K562 (cell line): ENCODE measurements around the gene YLPM1. TPM values are rescaled to one million over a fixed set of nuclear protein-coding genes. Genes with fewer than 3 reads are reported as not detected.

Source experiments
- ATAC-seq: fragments of 200-7000 bp; cut with Tn5 transposase; 3 replicates; pipeline ENCODE4 v1.9.1; 2020; ENCODE audit warnings: moderate library complexity
- BruUV-seq: library from RNA; stranded (reverse); fragments of 400-500 nt; replicated peaks from 2 replicates; lab custom pipeline; 2021; lab: Mats Ljungman, UMichigan
- CTCF ChIA-PET: fragments of 300-600 bp; formaldehyde crosslinking; extraction: SDS; loops from one replicate; lab custom pipeline; 2021; ENCODE audit warnings: low intra/inter-chr PET ratio; lab: Yijun Ruan, JAX
- POLR2A ChIA-PET: fragments of 300-600, 350-650 bp; sonication (Branson Sonifier 250); formaldehyde crosslinking; extraction: SDS; loops from one replicate; lab custom pipeline; 2021; ENCODE audit warnings: antibody characterized with exemption, inconsistent platforms; lab: Yijun Ruan, JAX
- DNase-seq, 4 experiments: peaks; one replicate each; pipeline versions ENCODE4 v3.0.0 to v3.0.0-alpha.2; 2011 to 2018; ENCODE audit warnings: low spot score in 3 of 4, mixed read lengths in 3 of 4; ENCODE audit errors: extremely low read depth in 1 of 4
- FAIRE-seq: peaks from 2 replicates; lab custom pipeline; 2011; peaks lifted over from hg19 to GRCh38; lab: Jason Lieb, UNC
- H2AFZ ChIP-seq: 2 replicates; pipeline ENCODE4 v1.6.0; 2011; ENCODE audit warnings: low read depth, low read length, control low read depth, inconsistent platforms
- H3K27ac ChIP-seq: fragments of 200-600 bp; 3 replicates; pipeline ENCODE4 v1.8.0; 2011; ENCODE audit warnings: low read depth, mild to moderate bottlenecking, control low read depth, inconsistent platforms, low read length, moderate library complexity, mixed read lengths; ENCODE audit errors: extremely low read depth
- H3K27me3 ChIP-seq, 2 experiments: fragments of 300-600 bp in 1 of 2; 2 replicates in 1 of 2; 3 replicates in 1 of 2; pipeline versions ENCODE4 v1.6.0 to v1.8.0; 2011; ENCODE audit warnings: inconsistent platforms in 2 of 2, low read length in 2 of 2, mild to moderate bottlenecking in 1 of 2, mixed read lengths in 1 of 2, moderate library complexity in 1 of 2; ENCODE audit not compliant: control insufficient read depth in 2 of 2, insufficient read depth in 2 of 2
- H3K36me3 ChIP-seq: fragments of 300-600 bp; 3 replicates; pipeline ENCODE4 v1.8.0; 2011; ENCODE audit warnings: mild to moderate bottlenecking, low read length, inconsistent platforms; ENCODE audit not compliant: control insufficient read depth, insufficient read depth
- H3K4me1 ChIP-seq, 2 experiments: fragments of 200-600 bp in 1 of 2; replicated peaks in 1 of 2; 2 replicates in 1 of 2; 3 replicates in 1 of 2; pipeline versions ENCODE4 v1.5.1 to v1.8.0; 2011; ENCODE audit warnings: inconsistent platforms in 2 of 2, low read length in 2 of 2, mild to moderate bottlenecking in 1 of 2, mixed read lengths in 1 of 2, moderate library complexity in 1 of 2; ENCODE audit not compliant: control insufficient read depth in 2 of 2, insufficient read depth in 2 of 2
- H3K4me2 ChIP-seq: 2 replicates; pipeline ENCODE4 v1.6.1; 2011; ENCODE audit warnings: low read length, control low read depth, inconsistent platforms, mixed read lengths; ENCODE audit not compliant: insufficient read depth
- H3K4me3 ChIP-seq: fragments of 200-600 bp; sonication (generic), shearing (Covaris generic); 2 replicates; pipeline ENCODE4 v1.5.1; 2016; ENCODE audit warnings: control low read depth, inconsistent platforms
- H3K79me2 ChIP-seq: fragments of 200-600 bp; 3 replicates; pipeline ENCODE4 v1.8.0; 2011; ENCODE audit warnings: low read length, inconsistent platforms; ENCODE audit not compliant: control insufficient read depth, insufficient read depth
- H3K9ac ChIP-seq, 2 experiments: 2 replicates each; pipeline versions ENCODE4 v1.6.0 to v1.6.1; 2011; ENCODE audit warnings: low read depth in 2 of 2, low read length in 2 of 2, control low read depth in 1 of 2, inconsistent platforms in 1 of 2, mild to moderate bottlenecking in 1 of 2, mixed read lengths in 1 of 2; ENCODE audit not compliant: insufficient read depth in 1 of 2
- H3K9me1 ChIP-seq: one replicate; pipeline ENCODE4 v1.6.0; 2011; ENCODE audit warnings: inconsistent platforms, mild to moderate bottlenecking, low read length, moderate library complexity; ENCODE audit not compliant: control insufficient read depth, insufficient read depth
- H3K9me3 ChIP-seq: replicated peaks from 2 replicates; pipeline ENCODE4 v1.5.1; 2011; ENCODE audit warnings: low read depth, low read length, inconsistent platforms; ENCODE audit not compliant: control insufficient read depth, insufficient read depth
- H4K20me1 ChIP-seq: replicated peaks from 2 replicates; pipeline ENCODE4 v1.6.1; 2011; ENCODE audit warnings: low read length, inconsistent platforms, mixed read lengths; ENCODE audit not compliant: control insufficient read depth, insufficient read depth
- CEBPB ChIP-seq: fragments of 450-650 bp; IDR thresholded peaks from 2 replicates; pipeline ENCODE4 v1.6.1; 2016; ENCODE audit warnings: missing genetic modification characterization, missing compliant biosample characterization
- CEBPG ChIP-seq, 3 experiments: fragments of 200-800 bp in 1 of 3; sonication (Bioruptor generic) in 1 of 3; sonication (generic) in 1 of 3; formaldehyde crosslinking in 1 of 3; IDR thresholded peaks in 2 of 3; conservative IDR thresholded peaks in 1 of 3; 2 replicates each; pipeline versions ENCODE4 v1.6.1 to v1.8.0; 2016 to 2022; ENCODE audit warnings: missing compliant biosample characterization in 2 of 3, missing genetic modification characterization in 2 of 3, mild to moderate bottlenecking in 1 of 3, missing genetic modification reagents in 1 of 3
- SRSF7 ChIP-seq: fragments of 200-400 bp; formaldehyde crosslinking; optimal IDR thresholded peaks from 2 replicates; pipeline ENCODE3; 2017; ENCODE audit warnings: mild to moderate bottlenecking, low read depth, low read length
- ZBTB7A ChIP-seq: IDR thresholded peaks from 2 replicates; pipeline ENCODE4 v1.6.1; 2011; ENCODE audit warnings: low read depth, mild to moderate bottlenecking, low read length, moderate library complexity, borderline replicate concordance; ENCODE audit not compliant: control insufficient read depth
- ZNF184 ChIP-seq: sonication (generic); formaldehyde crosslinking; IDR thresholded peaks from 2 replicates; pipeline ENCODE4 v1.5.0; 2020; ENCODE audit warnings: missing genetic modification reagents
- ZNF212 ChIP-seq: fragments of 450-650 bp; formaldehyde crosslinking; IDR thresholded peaks from 2 replicates; pipeline ENCODE4 v1.4.0; 2020; ENCODE audit warnings: mild to moderate bottlenecking
- WGBS: fragments of 100-300 bp; shearing (Covaris generic); methylation state at CpG from one replicate; pipeline ENCODE4 v1.1.6; 2016; ENCODE audit warnings: low coverage, mixed read lengths; ENCODE audit not compliant: insufficient coverage; ENCODE audit errors: missing lambda C conversion rate; 5-methylcytosine and 5-hydroxymethylcytosine counted together
- in situ Hi-C: fragments of 300-500 bp; cut with MboI; formaldehyde crosslinking; loops from 4 replicates; pipeline ENCODE4 v1.15.0; 2018; ENCODE audit warnings: inconsistent platforms, mixed read lengths
- intact Hi-C: fragments of 100-400 bp; cut with micrococcal nuclease; formaldehyde crosslinking; loops from 2 replicates; pipeline ENCODE4 v1.14.2; 2022
- polyA plus RNA-seq, 8 experiments: library from polyadenylated mRNA; depleted of rRNA in 4 of 8; stranded (reverse) in 5 of 8; unstranded in 3 of 8; fragments of >200 nt; fragmentation: Nextera tagmentation in 2 of 8; fragmentation: Illumina TruSeq in 1 of 8; extraction: Ambion mirVana in 2 of 8; extraction: Trizol in 1 of 8; gene quantifications; 2 replicates each; pipeline versions ENCODE4 v1.2.1 to v1.2.3, GENCODE V29; 2011 to 2014; ENCODE audit warnings: inconsistent platforms in 1 of 8, missing spikeins in 1 of 8
- total RNA-seq, 7 experiments: library from RNA; depleted of rRNA in 6 of 7; stranded (reverse); fragments of >200 nt in 6 of 7; fragmentation: Illumina TruSeq in 2 of 7; extraction: Trizol in 2 of 7; gene quantifications; 2 replicates each; pipeline versions ENCODE4 v1.2.1 to v1.2.3, GENCODE V29; 2011 to 2021; ENCODE audit warnings: low replicate concordance in 1 of 7

YLPM1 gene
- total and polyA plus RNA-seq, 9 of the 15 experiments (the other 6 are each of a cell fraction or from before 2014, with no cell fraction given) = 7.2 to 32.7 (median 14.6) TPM

DNA sequence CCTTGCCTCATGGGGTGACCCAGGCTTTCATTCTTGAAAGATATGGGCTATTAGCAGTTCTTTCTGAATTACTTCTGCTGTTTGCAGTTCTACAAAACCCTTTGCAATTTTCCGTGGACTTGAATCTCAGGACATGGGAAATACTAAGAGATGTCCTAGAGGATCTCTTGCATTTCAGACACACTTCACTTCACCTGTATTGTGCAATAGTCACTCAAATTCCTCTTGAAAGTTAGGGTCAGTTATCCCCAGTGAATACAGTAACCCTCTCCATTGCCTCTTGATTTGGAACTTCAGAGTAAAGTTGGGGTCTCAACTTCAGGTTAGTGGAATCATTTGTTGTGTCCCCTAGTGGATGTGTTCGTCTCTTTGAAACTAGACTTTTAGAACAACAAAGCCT is 31.8 kb downstream of the YLPM1 start:
- TF ChIP-seq ZBTB7A = no peak
- TF ChIP-seq CEBPB (tag) = peak; percentile 61
- no peak for TF ChIP-seq SRSF7
- no peak for TF ChIP-seq ZNF212 (CRISPR knock-in tag)
- TF ChIP-seq CEBPG (CRISPR knock-in tag; IDR thresholded peaks at IDR 0.05) = no peak
- TF ChIP-seq CEBPG (tag; conservative IDR thresholded peaks at IDR 0.05 in 1 of 2, IDR thresholded peaks at IDR 0.05 in 1 of 2) = peak in 1 of 2 experiments; percentile 75; a peak in 2 of 4 replicates
- no peak for TF ChIP-seq ZNF184 (CRISPR knock-in tag)
- in situ Hi-C loops = loop anchor here (5.0 kb wide), 1 partner anchor 183 kb away; the partner anchor contains the start of gene LTBP2
- H3K27ac ChIP-seq = no peak overlapping the region
- ChIA-PET POLR2A (no interaction called here), CTCF (interaction anchor here (0.7 to 2.0 kb wide), 2 partner anchors 183 to 186 kb away, joined by 3 to 6 read pairs; partner anchors contain the start of gene LTBP2)
- WGBS = 91% methylated on average over 2 of the region's 2 CpGs
- intact Hi-C loops = no loop called here
- H2AFZ ChIP-seq = no peak overlapping the region
- H3K36me3 ChIP-seq = peaks cover 42% of the 10 kb centered on the region; the same call in 2 of the 3 replicates
- FAIRE-seq (no peak), ATAC-seq (no peak), DNase-seq (no peak)
- no peak overlapping the region for H3K4me2 ChIP-seq
- no peak overlapping the region for H3K4me3 ChIP-seq
- no peaks in the 10 kb centered on the region for H3K27me3 ChIP-seq
- no peaks in the 10 kb centered on the region for H3K9me1 ChIP-seq
- H4K20me1 ChIP-seq = no peaks in the 10 kb centered on the region
- peaks cover 0 to 3% of the 10 kb centered on the region in 2 experiments; a peak in 2 of 5 replicates for H3K4me1 ChIP-seq
- peaks cover 39% of the 10 kb centered on the region for H3K79me2 ChIP-seq
- BruUV-seq = no TSS peak
- no peak overlapping the region for H3K9ac ChIP-seq
- no peaks in the 10 kb centered on the region for H3K9me3 ChIP-seq
